ENCODE data around the gene PAQR9.

The PAQR9 gene

DNA sequence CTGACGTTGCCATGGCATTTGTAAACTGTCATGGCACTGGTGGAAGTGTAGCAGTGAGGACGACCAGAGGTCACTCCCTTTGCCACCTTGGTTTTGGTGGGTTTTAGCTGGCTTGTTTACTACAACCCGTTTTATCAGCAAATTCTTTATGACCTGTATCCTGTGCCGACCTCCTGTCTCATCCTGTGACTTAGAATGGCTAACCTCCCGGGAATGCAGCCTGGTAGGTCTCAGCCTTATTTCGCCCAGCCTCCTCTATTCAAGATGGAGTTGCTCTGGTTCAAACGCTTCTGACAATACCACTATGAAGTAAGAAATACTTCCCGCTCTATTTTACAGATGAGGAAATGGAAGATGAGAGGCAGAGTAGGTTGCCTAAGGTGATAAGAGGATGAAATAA is 16.6 kb downstream of the PAQR9 start:
- H3K4me3 Mint-ChIP-seq, result no peak overlapping the region
- H3K9me3 Mint-ChIP-seq, result no peaks in the 10 kb centered on the region
- no peak for DNase-seq
- peaks cover 16% of the 10 kb centered on the region for H3K4me1 Mint-ChIP-seq
- no peaks in the 10 kb centered on the region for H3K36me3 Mint-ChIP-seq (ENCODE audit: low read depth)
- no peak overlapping the region for H3K27ac Mint-ChIP-seq
- no peak for TF ChIP-seq CTCF (IDR thresholded peaks at IDR 0.05)
- peaks cover 3% of the 10 kb centered on the region for H3K27me3 Mint-ChIP-seq (ENCODE audit: low read depth, poor library complexity)

DNA sequence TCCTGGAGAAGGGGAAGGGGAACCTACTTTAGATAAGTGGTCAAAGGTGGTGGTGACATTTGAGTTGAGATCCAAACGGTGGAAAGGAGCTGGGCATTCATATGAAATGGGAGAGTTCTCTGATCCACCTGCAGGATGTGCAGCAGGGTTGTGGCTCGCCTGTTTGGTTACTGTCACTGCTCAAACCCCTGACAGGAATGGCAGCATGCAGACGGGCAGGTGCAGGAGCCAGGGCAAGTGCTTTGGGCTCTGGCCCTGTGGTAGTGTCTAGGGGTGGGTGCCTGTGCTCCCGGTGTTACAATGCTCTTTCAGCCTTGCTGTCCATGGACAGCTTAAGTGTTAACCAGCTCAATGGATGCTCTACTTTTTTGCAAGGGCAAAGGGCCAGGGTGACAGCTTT is 18.5 kb downstream of the PAQR9 start:
- no peaks in the 10 kb centered on the region for H3K36me3 Mint-ChIP-seq (ENCODE audit: low read depth)
- H3K4me3 Mint-ChIP-seq, result no peak overlapping the region
- H3K27me3 Mint-ChIP-seq (ENCODE audit: low read depth, poor library complexity), result peaks cover 3% of the 10 kb centered on the region
- TF ChIP-seq CTCF (IDR thresholded peaks at IDR 0.05), result no peak
- no peaks in the 10 kb centered on the region for H3K9me3 Mint-ChIP-seq
- H3K4me1 Mint-ChIP-seq, result peaks cover 16% of the 10 kb centered on the region
- no peak for DNase-seq
- H3K27ac Mint-ChIP-seq, result no peak overlapping the region

GRCh38 chr3:142944342-142944741 is 19.1 kb downstream of the PAQR9 start:
- TF ChIP-seq CTCF (IDR thresholded peaks at IDR 0.05), result no peak
- H3K9me3 Mint-ChIP-seq, result no peaks in the 10 kb centered on the region

DNA sequence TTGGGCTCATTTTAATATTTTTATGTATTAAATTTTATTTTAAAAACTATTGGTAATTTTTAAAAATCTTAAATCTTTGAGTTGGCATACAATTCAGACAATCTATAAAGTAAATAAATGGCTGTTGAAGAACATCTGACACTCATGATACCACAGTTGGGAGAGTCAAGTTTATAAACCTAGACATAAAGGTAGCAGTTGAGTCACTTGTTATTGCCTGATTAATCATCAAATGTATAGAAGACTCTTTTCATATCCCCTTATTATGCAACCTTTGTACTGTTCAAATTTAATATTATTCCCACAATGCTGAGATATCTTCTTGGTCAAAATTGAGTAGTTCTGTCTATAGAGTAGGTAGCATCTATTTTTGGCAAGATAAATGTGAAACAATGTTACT is 19.6 kb downstream of the PAQR9 start:
- Mint-ChIP-seq H3K36me3 (ENCODE audit: low read depth) (no peaks in the 10 kb centered on the region), H3K4me1 (peaks cover 11% of the 10 kb centered on the region), H3K27me3 (ENCODE audit: low read depth, poor library complexity) (peaks cover 3% of the 10 kb centered on the region), H3K27ac (no peak overlapping the region), H3K4me3 (no peak overlapping the region), H3K9me3 (no peaks in the 10 kb centered on the region)
- TF ChIP-seq CTCF (IDR thresholded peaks at IDR 0.05), result no peak
- no peak for DNase-seq

More at GRCh38 chr3:142944342-142944741, 19.1 kb downstream of the PAQR9 start:
- H3K4me1 Mint-ChIP-seq, result peaks cover 14% of the 10 kb centered on the region
- DNase-seq, result no peak
- no peak overlapping the region for H3K4me3 Mint-ChIP-seq
- peaks cover 3% of the 10 kb centered on the region for H3K27me3 Mint-ChIP-seq (ENCODE audit: low read depth, poor library complexity)
- no peak overlapping the region for H3K27ac Mint-ChIP-seq
- H3K36me3 Mint-ChIP-seq (ENCODE audit: low read depth), result no peaks in the 10 kb centered on the region

DNA sequence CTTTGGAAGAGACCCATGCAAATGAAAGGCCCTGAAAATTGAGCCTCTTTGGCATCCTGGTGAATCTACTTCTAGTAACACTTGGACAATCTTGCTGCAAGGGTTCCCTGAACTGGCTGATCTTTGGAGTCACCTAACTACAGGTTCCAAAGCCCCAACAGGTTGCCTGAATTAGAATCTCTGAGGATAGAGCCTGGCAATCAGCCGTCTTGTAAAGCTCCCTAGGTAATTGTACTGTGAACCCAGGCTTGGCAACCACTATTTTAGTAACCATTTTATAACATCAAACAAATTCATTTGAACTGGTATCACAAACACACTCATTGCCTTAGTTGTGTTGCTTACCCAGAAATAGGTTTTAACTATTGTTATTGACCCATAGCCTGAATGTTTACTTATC is 20.1 kb downstream of the PAQR9 start:
- TF ChIP-seq CTCF (IDR thresholded peaks at IDR 0.05), result no peak
- peaks cover 3% of the 10 kb centered on the region for H3K27me3 Mint-ChIP-seq (ENCODE audit: low read depth, poor library complexity)
- no peaks in the 10 kb centered on the region for H3K36me3 Mint-ChIP-seq (ENCODE audit: low read depth)
- H3K27ac Mint-ChIP-seq, result no peak overlapping the region
- no peak for DNase-seq
- no peaks in the 10 kb centered on the region for H3K9me3 Mint-ChIP-seq
- H3K4me3 Mint-ChIP-seq, result no peak overlapping the region
- H3K4me1 Mint-ChIP-seq, result peaks cover 9% of the 10 kb centered on the region

DNA sequence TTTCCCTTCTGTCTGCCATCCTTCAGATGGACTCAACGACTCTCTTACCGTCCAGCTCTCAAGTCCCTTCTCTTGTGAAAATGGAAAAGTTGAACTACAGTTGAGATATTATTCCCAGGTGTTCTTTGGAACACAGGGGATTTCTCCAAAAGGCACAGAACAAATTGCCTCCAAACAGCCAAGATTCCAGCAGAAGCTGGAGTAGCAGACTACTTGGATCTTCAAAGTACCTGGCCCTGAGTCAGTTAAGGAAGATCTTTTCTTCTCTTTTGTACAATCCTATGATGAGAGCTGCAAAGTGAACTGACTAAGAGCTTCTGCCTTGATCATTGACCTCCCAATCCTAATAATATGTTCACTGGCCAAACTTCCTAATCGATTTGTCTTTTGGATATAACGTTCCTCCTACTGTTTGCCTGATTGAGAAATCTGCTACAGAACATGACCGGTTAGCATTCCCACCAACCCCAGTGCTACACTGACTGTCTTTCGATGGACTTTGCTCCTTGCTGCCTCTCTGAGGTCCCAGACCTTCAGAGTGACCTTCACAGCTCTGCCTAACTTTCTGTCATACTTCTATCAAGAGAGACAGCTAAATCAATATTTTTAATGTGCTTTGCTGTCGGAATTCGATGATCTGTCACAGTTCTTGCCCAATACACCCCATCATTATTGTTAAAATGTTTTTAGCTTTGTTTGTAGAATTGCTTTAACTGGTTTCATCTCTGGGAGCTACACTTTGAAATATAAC is 21.9 kb downstream of the PAQR9 start:
- Mint-ChIP-seq H3K4me1 (peaks cover 9% of the 10 kb centered on the region), H3K36me3 (ENCODE audit: low read depth) (no peaks in the 10 kb centered on the region), H3K9me3 (no peaks in the 10 kb centered on the region), H3K27me3 (ENCODE audit: low read depth, poor library complexity) (no peaks in the 10 kb centered on the region), H3K4me3 (no peak overlapping the region), H3K27ac (no peak overlapping the region)
- no peak for DNase-seq
- TF ChIP-seq CTCF (IDR thresholded peaks at IDR 0.05), result no peak

All from nephron progenitor cell (in vitro differentiated cells).